HCT116 (cell line): Measurements from ENCODE around the gene DLG2. TPM values are rescaled to one million over a fixed set of nuclear protein-coding genes. Genes with fewer than 3 reads are reported as not detected.

Experiments
- ATAC-seq: fragments of 200-7000 bp; cut with Tn5 transposase; 2 replicates; pipeline ENCODE4 v1.9.1; 2020; ENCODE audit warnings: mild to moderate bottlenecking, moderate library complexity
- BruUV-seq: library from RNA; stranded (reverse); fragments of 400-500 nt; replicated peaks from 2 replicates; lab custom pipeline; 2021; lab: Mats Ljungman, UMichigan
- CTCF ChIA-PET: fragments of 300-600 bp; sonication (Branson Sonifier 250); formaldehyde crosslinking; loops from one replicate; lab custom pipeline; 2021; ENCODE audit warnings: antibody characterized with exemption; lab: Charles Lee
- POLR2A ChIA-PET: fragments of 300-600, 350-600 bp; sonication (Branson Sonifier 250); formaldehyde crosslinking; loops from one replicate; lab custom pipeline; 2021; ENCODE audit warnings: antibody characterized with exemption; lab: Charles Lee
- RAD21 ChIA-PET, 2 experiments: fragments of 300-600 bp; sonication (Branson Sonifier 250); formaldehyde crosslinking; loops; one replicate each; lab custom pipeline; 2023; ENCODE audit warnings: low total read pairs in 2 of 2; ENCODE audit not compliant: uncharacterized antibody in 2 of 2, unreplicated experiment in 2 of 2, low non-redundant PET in 1 of 2; lab: Charles Lee
- DNase-seq: peaks from one replicate; pipeline ENCODE4 v3.0.0-alpha.2; 2010; ENCODE audit warnings: low read depth, low spot score
- H2AFZ ChIP-seq: fragments of 200-600 bp; shearing (Covaris generic), sonication (generic); 2 replicates; pipeline ENCODE4 v1.6.1; 2017; ENCODE audit warnings: low read depth, mixed run types, mixed read lengths, antibody characterized with exemption, low read length; ENCODE audit not compliant: poor library complexity, severe bottlenecking
- H3K27ac ChIP-seq: 2 replicates; pipeline ENCODE4 v1.5.1; 2012; ENCODE audit warnings: low read depth, low read length
- H3K27me3 ChIP-seq: fragments of 200-600 bp; sonication (generic); 2 replicates; pipeline ENCODE4 v1.6.1; 2016; ENCODE audit warnings: mixed run types, low read length, mixed read lengths; ENCODE audit not compliant: insufficient read depth
- H3K36me3 ChIP-seq, 2 experiments: fragments of 200-500 bp in 1 of 2; fragments of 200-600 bp in 1 of 2; sonication (Bioruptor generic) in 1 of 2; sonication (generic) in 1 of 2; 2 replicates each; pipeline versions ENCODE4 v1.5.1 to v1.6.1; 2014 to 2016; ENCODE audit warnings: low read length in 2 of 2, inconsistent platforms in 1 of 2, mixed read lengths in 1 of 2, mixed run types in 1 of 2; ENCODE audit not compliant: insufficient read depth in 2 of 2, control insufficient read depth in 1 of 2
- H3K4me1 ChIP-seq, 2 experiments: fragments of 200-600 bp in 1 of 2; sonication (generic) in 1 of 2; 2 replicates each; pipeline versions ENCODE4 v1.5.1 to v1.6.1; 2012 to 2017; ENCODE audit warnings: low read length in 2 of 2, inconsistent platforms in 1 of 2, mild to moderate bottlenecking in 1 of 2, mixed read lengths in 1 of 2, mixed run types in 1 of 2, moderate library complexity in 1 of 2; ENCODE audit not compliant: insufficient read depth in 2 of 2, control insufficient read depth in 1 of 2
- H3K4me2 ChIP-seq: fragments of 200-600 bp; sonication (generic); 2 replicates; pipeline ENCODE4 v1.6.1; 2017; ENCODE audit warnings: mixed run types, low read length, mixed read lengths
- H3K4me3 ChIP-seq, 2 experiments: fragments of 200-600 bp in 1 of 2; sonication (generic) in 1 of 2; replicated peaks in 1 of 2; 2 replicates each; pipeline ENCODE4 v1.5.1; 2011 to 2016; ENCODE audit warnings: low read length in 2 of 2, control low read depth in 1 of 2, low read depth in 1 of 2, mild to moderate bottlenecking in 1 of 2, mixed read lengths in 1 of 2, mixed run types in 1 of 2
- H3K79me2 ChIP-seq: fragments of 200-600 bp; sonication (generic); 2 replicates; pipeline ENCODE4 v1.6.1; 2017; ENCODE audit warnings: mild to moderate bottlenecking, mixed run types, low read length, moderate library complexity, mixed read lengths; ENCODE audit not compliant: insufficient read depth
- H3K9ac ChIP-seq: fragments of 200-600 bp; sonication (generic); 2 replicates; pipeline ENCODE4 v1.6.1; 2016; ENCODE audit warnings: low read length, mixed read lengths
- H3K9me2 ChIP-seq: fragments of 200-600 bp; sonication (generic), shearing (Covaris generic); 2 replicates; pipeline ENCODE4 v1.6.1; 2017; ENCODE audit warnings: mixed run types, mild to moderate bottlenecking, moderate library complexity; ENCODE audit not compliant: insufficient read depth
- H3K9me3 ChIP-seq, 2 experiments: fragments of 200-500 bp in 1 of 2; fragments of 200-600 bp in 1 of 2; sonication (Bioruptor generic) in 1 of 2; sonication (generic) in 1 of 2; 2 replicates each; pipeline ENCODE4 v1.6.1; 2014 to 2017; ENCODE audit warnings: low read length in 2 of 2, mixed read lengths in 2 of 2, inconsistent platforms in 1 of 2, low read depth in 1 of 2, mild to moderate bottlenecking in 1 of 2, mixed run types in 1 of 2, moderate library complexity in 1 of 2; ENCODE audit not compliant: control insufficient read depth in 1 of 2, insufficient read depth in 1 of 2
- H4K20me1 ChIP-seq: fragments of 200-600 bp; sonication (generic), shearing (Covaris generic); 2 replicates; pipeline ENCODE4 v1.6.1; 2017; ENCODE audit warnings: mixed run types, mild to moderate bottlenecking, moderate library complexity; ENCODE audit not compliant: insufficient read depth
- ATF3 ChIP-seq: IDR thresholded peaks from 2 replicates; pipeline ENCODE4 v1.6.1; 2012
- CBX3 ChIP-seq: IDR thresholded peaks from 2 replicates; pipeline ENCODE4 v1.6.1; 2012; ENCODE audit warnings: low read depth
- CTCF ChIP-seq, 3 experiments: fragments of 200-600 bp in 1 of 3; sonication (generic) in 1 of 3; IDR thresholded peaks in 2 of 3; conservative IDR thresholded peaks in 1 of 3; 2 replicates each; pipeline ENCODE4 v1.5.1; 2012 to 2017; ENCODE audit warnings: low read depth in 2 of 3, low read length in 2 of 3, antibody characterized with exemption in 1 of 3, borderline replicate concordance in 1 of 3, control low read depth in 1 of 3, mild to moderate bottlenecking in 1 of 3, mixed read lengths in 1 of 3, mixed run types in 1 of 3, moderate library complexity in 1 of 3; ENCODE audit not compliant: insufficient read depth in 1 of 3
- EGR1 ChIP-seq: IDR thresholded peaks from 2 replicates; pipeline ENCODE4 v1.6.1; 2012; ENCODE audit warnings: low read depth
- ELF1 ChIP-seq: IDR thresholded peaks from 2 replicates; pipeline ENCODE4 v1.6.1; 2012; ENCODE audit warnings: low read depth, borderline replicate concordance
- EZH2phosphoT487 ChIP-seq: fragments of 200-600 bp; IDR thresholded peaks from 2 replicates; pipeline ENCODE4 v1.6.1; 2018; ENCODE audit warnings: antibody characterized with exemption, borderline replicate concordance
- FOSL1 ChIP-seq: IDR thresholded peaks from 2 replicates; pipeline ENCODE4 v1.6.1; 2012; ENCODE audit warnings: low read depth
- JUND ChIP-seq: IDR thresholded peaks from 2 replicates; pipeline ENCODE4 v1.6.1; 2012
- MAX ChIP-seq: IDR thresholded peaks from 2 replicates; pipeline ENCODE4 v1.6.1; 2012
- POLR2AphosphoS5 ChIP-seq: IDR thresholded peaks from 2 replicates; pipeline ENCODE4 v1.6.1; 2011; ENCODE audit warnings: mild to moderate bottlenecking, low read depth, low read length, moderate library complexity
- RAD21 ChIP-seq: IDR thresholded peaks from 2 replicates; pipeline ENCODE4 v1.6.1; 2012; ENCODE audit warnings: low read depth, mild to moderate bottlenecking
- REST ChIP-seq: IDR thresholded peaks from 2 replicates; pipeline ENCODE4 v1.6.1; 2012; ENCODE audit warnings: low read depth
- SIN3A ChIP-seq: IDR thresholded peaks from 2 replicates; pipeline ENCODE4 v1.6.1; 2012; ENCODE audit warnings: low read depth
- SRF ChIP-seq: IDR thresholded peaks from 2 replicates; pipeline ENCODE4 v1.6.1; 2012; ENCODE audit warnings: low read depth
- TCF7L2 ChIP-seq: IDR thresholded peaks from 2 replicates; pipeline ENCODE4 v1.7.0; 2011; ENCODE audit warnings: borderline replicate concordance, inconsistent platforms; ENCODE audit not compliant: insufficient read depth, insufficient read length; ENCODE audit errors: extremely low read depth
- YY1 ChIP-seq: IDR thresholded peaks from 2 replicates; pipeline ENCODE4 v1.6.1; 2011; ENCODE audit warnings: low read length, low read depth, moderate library complexity, mild to moderate bottlenecking; ENCODE audit not compliant: insufficient replicate concordance; ENCODE audit errors: extremely low read depth
- ZBTB33 ChIP-seq: IDR thresholded peaks from 2 replicates; pipeline ENCODE4 v1.6.1; 2011; ENCODE audit warnings: mild to moderate bottlenecking, low read length, moderate library complexity; ENCODE audit not compliant: insufficient replicate concordance; ENCODE audit errors: extremely low read depth
- ZNF274 ChIP-seq: fragments of 200-500 bp; sonication (Bioruptor generic); IDR thresholded peaks from 2 replicates; pipeline ENCODE4 v1.6.1; 2014; ENCODE audit warnings: mild to moderate bottlenecking, low read depth, low read length, inconsistent platforms
- intact Hi-C: fragments of 100-400 bp; cut with micrococcal nuclease; formaldehyde crosslinking; loops from 2 replicates; pipeline ENCODE4 v1.10.0; 2022
- total RNA-seq: library from RNA; stranded (reverse); gene quantifications from one replicate; pipeline ENCODE4 v1.2.1, GENCODE V29; 2021; ENCODE audit not compliant: unreplicated experiment

Gene DLG2
- total RNA-seq, 1 experiment from 2014 or later: 2.4 TPM

- peaks cover 6% of the 10 kb centered on the region; the same call in 1 of the 2 replicates for H3K27me3 ChIP-seq
- no peak overlapping the region for H3K9ac ChIP-seq
- no peaks in the 10 kb centered on the region for H3K79me2 ChIP-seq
- RAD21 ChIA-PET: no interaction called here
- POLR2A ChIA-PET: no interaction called here
- H3K4me1 ChIP-seq: no peaks in the 10 kb centered on the region
- H3K4me2 ChIP-seq: no peak overlapping the region
- intact Hi-C loops: no loop called here
- CTCF ChIA-PET: no interaction called here
- no peak for TF ChIP-seq SIN3A
- TF ChIP-seq ATF3: no peak
- no peak for TF ChIP-seq REST
- no peak for TF ChIP-seq ZNF274
- TF ChIP-seq ELF1: no peak
- TF ChIP-seq YY1: no peak
- no peak for TF ChIP-seq SRF
- no peak for TF ChIP-seq ZBTB33
- TF ChIP-seq CTCF (IDR thresholded peaks at IDR 0.05 in 2 of 3, conservative IDR thresholded peaks at IDR 0.05 in 1 of 3; ENCODE audit: borderline replicate concordance in 1 of 3, insufficient read depth in 1 of 3, low read depth in 2 of 3, low read length in 2 of 3): no peak
- TF ChIP-seq MAX: no peak
- no peak for TF ChIP-seq EGR1
- no peak for TF ChIP-seq FOSL1
- TF ChIP-seq TCF7L2: no peak
- no peak for TF ChIP-seq JUND
- no peak for TF ChIP-seq EZH2phosphoT487
- TF ChIP-seq CBX3: no peak
- no peak for TF ChIP-seq POLR2AphosphoS5
- no peak for TF ChIP-seq RAD21
- H3K9me2 ChIP-seq: no peaks in the 10 kb centered on the region
- H3K4me3 ChIP-seq: no peak overlapping the region
- no peak for ATAC-seq
- H4K20me1 ChIP-seq: no peaks in the 10 kb centered on the region
- BruUV-seq: no TSS peak
- H3K36me3 ChIP-seq: no peaks in the 10 kb centered on the region
- no peak overlapping the region for H2AFZ ChIP-seq
- DNase-seq: no peak
- no peaks in the 10 kb centered on the region for H3K9me3 ChIP-seq
- H3K27ac ChIP-seq: no peak overlapping the region
Observed at GRCh38 chr11:85279267-85279666, 347.9 kb downstream of the DLG2 start.
